NOMO-1 treated with dmso at 0.1 percent for 144 hours (cell line): ENCODE results near the gene TMEM117.

Experiments used
- DNase-seq: peaks from one replicate; lab custom pipeline; 2025; ENCODE audit not compliant: unreplicated experiment; lab: John Stamatoyannopoulos, UW

The TMEM117 gene

DNA sequence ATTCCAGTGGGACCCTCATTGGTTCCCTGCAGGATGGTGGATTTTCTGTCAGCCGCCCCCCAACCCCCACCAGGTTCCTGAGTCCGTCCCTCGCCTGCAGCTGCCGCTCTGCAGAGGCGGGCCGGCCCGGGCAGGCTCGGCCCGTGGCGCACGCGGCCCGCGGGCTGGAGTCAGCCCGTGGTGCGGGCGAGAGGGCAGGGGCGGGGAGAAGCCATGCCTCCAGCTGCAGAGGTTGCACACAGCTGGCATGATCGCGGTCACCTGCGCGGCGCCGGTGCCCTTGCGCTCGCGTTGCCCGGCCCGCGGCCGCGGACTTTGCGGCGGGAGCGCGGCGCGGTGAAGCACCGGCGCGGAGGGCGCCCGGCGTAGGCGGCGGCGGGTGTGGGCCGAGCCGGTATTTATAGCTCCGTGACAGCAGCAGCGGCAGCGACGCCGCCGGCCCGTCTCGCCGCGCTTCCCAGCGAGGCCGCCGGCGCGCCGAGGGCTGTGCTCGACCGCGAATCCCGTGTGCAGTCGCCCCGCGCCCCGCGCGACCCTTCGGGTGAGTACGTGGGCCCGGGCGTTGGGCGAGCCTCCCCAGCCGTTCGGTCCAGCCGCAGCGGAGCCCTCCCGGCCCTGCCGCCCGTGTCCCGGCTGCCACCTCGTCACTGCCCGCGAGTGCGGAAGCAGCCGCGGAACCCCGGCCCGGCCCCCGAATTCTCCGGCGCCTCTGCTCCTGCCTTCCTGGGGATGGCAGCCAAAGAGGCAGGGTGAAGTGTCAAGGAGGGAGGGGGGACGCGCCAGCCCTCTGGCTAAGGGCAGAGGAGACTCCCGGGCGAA lies at the start of gene TMEM117:
TSS of gene TMEM117 (plus strand) at position 426 of the 819 bp plus-strand sequence.
- DNase-seq, result peak; percentile 30

DNA sequence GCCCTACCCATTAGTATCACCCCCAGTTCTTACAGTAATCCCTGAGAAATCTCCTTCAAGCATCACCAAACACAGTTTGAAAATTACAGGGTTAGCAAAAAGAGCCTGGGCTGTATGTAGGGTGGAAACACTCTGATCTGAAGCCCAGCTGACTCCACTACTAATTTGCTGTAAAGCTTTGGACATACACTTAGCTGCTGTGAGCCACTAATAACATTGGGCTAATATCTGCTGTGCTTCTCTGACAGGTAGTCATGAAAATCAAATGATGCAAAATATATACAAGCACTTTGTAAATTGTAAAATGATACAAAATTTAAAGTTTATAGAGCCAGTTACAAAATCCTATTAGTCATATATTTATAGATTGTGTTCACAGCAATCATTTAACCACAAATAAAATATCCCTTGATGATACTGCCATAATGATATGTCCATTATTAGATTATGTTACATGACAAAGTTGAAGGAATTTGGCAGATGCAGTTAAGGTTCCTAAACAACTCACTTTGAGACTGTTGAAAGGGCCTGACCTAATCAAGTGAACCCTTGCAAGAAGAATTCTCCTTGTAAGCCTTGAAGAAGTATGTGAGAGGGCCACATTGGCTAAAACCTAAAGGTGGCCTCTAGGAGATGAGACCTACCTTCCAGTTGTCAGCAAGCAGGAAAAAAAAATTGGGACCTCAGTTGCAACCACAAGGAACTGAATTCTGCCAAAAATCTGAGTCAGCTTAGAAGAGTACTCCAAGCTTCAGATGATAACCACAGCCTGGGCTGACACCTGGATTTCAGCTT lies 48.8 kb upstream of the TMEM117 start:
- no peak for DNase-seq

DNA sequence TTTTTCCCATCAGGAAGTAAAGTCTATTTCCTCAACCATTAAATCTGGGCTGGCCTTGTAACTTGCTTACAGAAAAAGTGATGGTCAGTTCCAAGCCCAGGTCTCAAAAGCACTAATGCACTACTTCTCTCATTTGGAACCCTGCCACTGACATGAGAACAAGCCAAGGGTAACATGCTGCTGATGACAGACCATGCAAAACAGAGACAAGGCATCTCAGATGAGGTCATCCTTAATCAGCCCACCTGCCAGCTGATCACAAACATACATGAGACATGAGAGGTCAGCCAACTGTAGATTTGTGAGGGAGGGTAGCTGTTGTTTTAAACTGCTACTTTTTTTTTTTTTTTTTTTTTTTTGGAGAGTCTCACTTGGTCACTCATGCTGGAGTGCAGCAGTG lies 45.9 kb upstream of the TMEM117 start:
- DNase-seq, result no peak

DNA sequence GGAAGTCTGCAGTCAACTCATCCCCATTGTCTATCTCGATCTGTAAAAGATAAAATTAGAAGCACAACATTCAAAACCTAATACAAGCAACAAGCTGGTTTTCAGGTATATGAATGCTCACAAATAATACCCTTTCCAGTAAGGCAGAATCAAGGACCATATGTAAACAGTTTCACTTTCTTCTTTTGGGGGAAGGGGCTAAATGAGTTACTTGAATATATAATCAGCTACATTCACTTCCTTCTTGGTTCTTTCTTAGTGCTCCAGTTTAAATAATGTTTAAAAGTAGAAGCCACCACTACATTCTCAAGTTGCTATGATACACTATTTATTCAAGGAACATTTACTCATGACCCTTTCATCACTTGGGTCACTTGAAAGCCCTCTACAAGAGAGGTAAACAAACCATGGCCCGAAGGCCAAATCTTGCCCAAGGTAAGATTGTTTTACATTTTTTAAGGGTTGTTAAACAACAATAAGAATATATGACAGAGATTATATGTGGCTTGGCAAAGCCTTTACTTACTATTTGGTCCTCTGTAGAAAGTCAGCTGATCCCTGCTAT lies 40.1 kb upstream of the TMEM117 start:
- peak; percentile 25 for DNase-seq

DNA sequence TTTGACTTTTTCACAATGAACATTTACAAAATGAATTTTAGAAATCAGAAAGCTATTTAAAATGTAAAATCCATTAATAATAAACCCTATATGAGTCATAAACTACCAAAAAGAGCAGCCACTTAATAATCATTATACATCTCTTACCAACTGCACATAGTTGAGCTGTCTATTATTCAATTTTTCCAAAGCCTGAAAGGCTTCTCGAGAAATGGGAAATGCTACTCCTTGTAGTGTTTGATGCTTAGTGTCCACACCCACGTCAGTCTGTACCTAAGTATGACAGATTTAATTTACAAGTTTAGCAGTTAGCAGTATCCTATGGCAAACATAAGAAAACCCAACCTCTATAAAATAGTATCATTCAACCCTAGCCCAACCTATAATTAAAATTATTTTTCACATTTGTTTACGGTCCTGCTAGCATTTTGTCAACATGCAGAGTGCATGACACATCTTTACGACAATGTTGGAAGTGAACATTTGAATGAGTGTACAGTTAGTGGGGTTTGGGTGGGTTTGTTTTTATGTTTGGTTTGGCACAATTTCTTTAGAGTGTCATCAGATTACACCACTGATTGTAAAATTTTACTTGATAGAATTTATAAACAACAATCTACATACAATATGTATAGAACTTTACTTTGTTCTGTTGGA lies 38.2 kb upstream of the TMEM117 start:
- no peak for DNase-seq

DNA sequence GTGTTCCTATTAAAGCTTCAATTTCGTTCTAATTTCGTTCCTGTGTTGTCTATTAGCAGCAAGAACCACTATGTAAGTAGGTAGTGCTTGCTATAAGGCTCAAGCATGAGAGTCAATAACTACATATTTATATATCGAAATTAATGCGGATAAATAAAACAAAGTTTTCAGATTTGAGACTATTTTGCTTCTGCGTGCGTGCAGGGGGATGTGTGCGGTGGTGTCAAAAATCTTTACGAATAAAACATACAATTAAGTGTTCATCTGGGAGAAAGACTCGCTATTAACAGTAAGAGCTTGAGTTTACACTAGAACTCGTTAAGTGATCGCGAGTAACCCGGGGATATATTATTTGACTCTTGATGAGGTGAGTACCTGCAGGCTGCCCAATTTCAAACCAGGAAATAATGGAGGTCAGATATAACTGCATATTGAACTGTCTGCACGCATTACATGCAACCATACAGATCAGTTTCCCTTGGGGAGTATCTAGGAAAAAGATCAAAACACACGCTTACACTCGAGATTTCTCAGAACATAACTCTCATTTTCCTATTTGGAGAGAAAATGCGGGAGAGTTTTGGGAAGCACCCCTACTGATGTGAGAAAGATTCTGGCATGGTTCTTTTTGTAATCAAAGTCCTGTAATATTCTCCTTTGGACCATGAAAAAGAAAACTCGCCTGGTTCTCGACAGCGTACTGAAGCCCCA lies 30.6 kb upstream of the TMEM117 start:
- no peak for DNase-seq

DNA sequence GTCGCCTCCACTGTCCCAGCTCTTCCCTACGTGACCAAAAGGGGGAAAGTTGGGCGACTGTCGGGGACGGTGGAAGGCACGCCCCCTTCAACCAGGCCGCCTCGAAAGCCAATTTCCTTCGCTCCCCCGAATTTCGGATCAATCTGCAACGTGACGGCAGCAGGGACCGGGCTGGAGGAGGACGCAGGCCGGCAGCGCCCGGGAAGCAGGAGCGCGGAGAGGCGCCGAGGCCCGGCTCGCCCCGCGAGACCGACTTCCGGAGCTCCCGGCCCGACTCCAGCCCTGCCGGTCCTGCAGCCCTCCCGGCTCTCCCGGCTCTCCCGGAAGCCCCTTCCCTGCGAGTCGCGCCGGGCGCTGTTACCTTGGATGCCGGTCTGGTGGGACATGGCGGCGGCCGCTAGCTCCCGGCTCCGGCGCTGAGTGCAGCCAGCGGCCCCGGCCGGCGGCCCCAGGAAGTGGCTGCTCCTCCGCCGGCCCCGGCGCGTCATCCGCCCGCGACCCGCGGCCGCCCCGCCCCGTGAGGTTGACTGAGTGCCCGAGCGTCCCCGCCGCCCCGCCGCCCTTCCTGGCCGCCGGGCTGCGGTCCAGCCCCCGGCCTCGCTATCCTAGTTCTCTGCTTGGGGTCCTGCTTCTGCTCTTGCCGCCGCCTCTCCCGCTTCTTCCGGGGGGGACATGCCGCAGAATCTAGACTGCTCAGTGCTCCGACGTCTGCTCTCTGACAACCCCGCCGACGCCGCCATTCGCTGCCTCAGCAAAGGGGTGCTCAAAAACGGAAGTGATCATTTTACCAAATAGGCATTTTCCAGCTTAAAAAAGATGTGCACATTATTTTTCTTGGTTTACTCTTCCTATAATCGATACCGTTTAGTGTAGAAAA lies 29.8 kb upstream of the TMEM117 start, which contains the start of gene TWF1:
TSS of gene TWF1 (minus strand) at position 458 of the 877 bp plus-strand sequence. CDS start at position 386, 72 bp downstream.
- DNase-seq, result peak; percentile 84

DNA sequence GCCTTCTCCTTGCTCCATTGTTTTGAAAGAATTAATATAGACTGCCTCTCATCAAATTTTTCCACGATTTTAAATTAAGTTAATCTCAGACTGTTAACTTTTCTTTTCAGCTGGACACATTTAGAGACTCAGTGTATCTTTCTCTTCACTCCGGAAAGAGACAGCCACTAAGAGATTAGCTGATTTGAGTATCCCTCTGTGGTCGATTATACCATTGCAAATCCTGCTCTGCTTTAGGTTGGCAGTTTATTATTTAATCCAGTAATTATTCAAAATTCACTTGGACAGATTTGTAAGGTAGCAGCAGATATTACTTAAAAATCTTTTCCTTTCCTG lies 29.2 kb upstream of the TMEM117 start:
- no peak for DNase-seq

DNA sequence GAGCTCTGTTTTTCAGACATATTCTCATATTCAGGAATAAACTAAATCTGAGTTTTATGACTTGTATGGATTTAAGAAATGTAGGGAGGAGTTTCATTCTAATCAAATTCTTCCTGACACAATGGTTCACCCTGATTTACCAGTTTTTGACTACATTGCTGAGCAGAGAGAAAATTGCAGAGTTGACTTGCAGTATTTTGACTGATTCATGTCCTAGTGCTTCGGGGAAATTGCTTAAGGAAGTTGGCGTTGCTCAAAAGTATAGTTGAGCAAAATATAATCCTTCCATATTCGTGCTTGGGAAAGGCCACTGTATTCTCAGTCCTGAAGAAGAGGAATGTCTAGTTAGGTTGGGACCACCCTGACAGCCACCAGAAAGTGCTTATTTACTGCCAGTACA lies 28.5 kb upstream of the TMEM117 start:
- DNase-seq, result peak; percentile 28

DNA sequence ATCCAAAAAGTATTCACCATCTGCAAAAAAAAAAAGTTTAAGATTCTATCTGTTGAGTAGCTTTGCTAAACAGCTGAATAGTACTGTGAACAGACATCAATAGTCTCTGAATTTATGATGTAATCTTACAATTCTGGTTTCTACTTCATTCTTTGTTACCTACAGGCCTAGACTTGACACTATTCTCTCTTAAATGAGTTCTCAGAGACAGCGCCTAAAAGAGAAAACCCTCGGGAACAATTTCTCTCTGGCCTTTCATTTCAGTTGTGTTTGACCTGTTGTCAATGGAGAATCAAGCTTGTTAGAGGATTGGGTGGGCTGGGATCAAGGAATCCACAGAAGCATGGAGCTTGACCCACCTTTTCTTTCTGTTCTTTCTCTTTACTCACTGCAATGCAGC lies 23.8 kb upstream of the TMEM117 start:
- no peak for DNase-seq

DNA sequence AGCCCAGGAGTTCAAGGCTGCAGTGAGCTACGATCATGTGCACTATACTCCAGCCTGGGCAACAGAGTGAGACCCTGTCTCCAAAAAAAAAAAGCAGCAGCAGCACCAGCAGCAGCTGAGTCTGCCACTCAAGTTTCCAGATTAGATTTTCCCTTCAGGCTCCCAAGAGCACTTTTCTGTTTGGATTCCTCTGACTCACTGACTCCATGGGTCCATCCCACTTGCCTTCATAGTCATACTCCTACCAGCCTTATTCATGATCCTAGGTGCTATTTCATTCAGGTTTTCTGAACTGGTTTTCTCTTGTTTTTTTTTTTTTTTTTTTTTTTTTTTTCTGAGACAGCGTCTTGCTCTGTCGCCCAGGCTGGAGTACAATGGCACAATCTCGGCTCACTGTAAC lies 23.0 kb upstream of the TMEM117 start:
- DNase-seq, result no peak

DNA sequence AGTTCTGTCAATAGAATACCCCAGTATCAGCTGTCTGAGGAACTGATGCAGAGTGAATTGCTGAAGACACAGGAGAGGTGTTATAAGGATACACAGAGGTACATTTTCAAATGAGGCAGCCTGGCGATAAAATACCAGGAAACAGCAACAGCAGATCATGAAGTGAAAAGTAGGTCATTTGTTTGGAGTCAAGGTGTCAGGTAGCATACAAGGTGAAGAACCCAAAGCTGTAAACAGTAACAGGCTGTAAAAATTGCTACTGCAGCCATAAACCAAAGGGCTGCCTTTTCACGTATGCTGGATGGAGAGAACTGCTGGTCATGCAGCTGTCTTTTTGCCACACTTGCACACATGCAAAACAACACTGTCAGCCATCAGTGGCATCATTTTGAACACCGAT lies 20.5 kb upstream of the TMEM117 start:
- no peak for DNase-seq

DNA sequence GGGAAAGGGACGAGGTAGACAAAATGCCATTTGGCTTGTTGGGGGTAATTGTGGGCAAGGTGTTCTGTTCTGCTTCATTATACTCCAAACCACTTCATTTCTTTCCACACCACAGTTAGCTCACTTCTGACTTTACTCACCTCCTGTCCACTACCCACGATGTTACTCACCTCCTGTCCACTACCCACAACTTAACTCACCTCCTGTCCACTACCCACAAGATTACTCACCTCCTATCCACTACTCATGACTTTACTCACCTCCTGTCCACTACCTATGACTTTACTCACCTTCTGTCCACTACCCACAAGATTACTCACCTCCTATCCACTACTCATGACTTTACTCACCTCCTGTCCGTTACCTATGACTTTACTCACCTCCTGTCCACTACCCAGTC lies 19.7 kb upstream of the TMEM117 start:
- DNase-seq, result no peak

DNA sequence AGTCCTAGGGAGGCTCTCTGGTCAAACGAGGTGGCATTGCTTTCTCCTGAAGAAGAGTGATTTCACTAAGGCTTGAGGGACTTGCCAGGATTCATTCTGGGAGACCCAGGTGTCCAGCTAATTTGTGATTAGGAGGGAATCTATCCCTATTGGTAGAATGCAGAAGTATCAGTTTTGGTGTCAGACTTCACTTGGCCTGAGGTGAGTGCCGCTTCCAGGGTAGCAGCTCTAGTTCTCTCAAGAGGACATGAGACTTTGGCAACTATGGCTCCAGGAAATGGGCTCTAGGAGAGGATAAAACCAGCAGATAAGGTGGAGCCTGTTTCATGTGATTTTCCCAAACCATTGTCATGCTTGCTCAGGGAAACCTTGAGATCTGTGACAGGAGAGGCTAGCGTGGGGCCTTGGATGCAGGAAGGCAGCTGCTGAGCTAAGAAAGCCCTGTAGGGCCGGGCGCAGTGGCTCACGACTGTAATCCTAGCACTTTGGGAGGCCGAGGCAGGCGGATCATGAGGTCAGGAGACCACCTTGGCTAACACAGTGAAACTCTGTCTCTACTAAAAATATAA lies 11.6 kb upstream of the TMEM117 start:
- no peak for DNase-seq

DNA sequence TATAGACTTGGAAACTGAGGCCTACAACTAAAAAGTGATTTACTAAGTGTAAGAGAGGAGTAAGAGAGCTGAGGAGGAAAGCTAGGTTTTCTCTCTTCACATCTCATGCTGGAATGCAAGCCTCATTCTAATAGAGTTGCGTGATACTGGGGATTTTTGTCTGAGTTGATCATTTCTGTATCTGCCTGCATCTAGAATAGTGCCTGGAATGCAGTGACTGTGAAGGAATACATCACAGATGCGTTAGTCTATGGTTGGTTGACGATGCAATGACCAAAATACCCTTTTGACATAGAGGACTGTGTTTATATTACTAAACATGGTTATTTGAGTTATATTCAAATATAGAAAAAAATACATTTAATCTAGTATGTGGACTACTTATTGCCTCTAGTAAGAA lies 9.2 kb upstream of the TMEM117 start:
- DNase-seq, result no peak

DNA sequence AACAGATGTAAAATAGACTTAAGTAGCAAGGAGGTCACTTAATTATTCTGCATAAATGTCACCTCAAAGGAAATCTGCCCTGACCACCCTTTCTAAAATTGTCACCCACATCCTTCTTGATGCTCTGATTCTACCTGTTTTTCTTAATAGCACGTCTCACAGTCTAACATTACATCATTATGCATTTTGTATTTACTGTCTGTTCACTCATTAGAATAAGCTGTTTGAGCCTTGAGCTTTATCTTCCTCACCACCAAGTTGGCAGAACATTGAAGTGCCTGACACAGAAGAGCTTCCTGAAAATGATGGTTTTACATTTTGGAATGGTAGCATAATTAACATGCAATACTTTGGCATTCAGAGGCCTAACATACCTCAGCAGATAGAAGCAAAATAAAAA lies 8.8 kb upstream of the TMEM117 start:
- no peak for DNase-seq

DNA sequence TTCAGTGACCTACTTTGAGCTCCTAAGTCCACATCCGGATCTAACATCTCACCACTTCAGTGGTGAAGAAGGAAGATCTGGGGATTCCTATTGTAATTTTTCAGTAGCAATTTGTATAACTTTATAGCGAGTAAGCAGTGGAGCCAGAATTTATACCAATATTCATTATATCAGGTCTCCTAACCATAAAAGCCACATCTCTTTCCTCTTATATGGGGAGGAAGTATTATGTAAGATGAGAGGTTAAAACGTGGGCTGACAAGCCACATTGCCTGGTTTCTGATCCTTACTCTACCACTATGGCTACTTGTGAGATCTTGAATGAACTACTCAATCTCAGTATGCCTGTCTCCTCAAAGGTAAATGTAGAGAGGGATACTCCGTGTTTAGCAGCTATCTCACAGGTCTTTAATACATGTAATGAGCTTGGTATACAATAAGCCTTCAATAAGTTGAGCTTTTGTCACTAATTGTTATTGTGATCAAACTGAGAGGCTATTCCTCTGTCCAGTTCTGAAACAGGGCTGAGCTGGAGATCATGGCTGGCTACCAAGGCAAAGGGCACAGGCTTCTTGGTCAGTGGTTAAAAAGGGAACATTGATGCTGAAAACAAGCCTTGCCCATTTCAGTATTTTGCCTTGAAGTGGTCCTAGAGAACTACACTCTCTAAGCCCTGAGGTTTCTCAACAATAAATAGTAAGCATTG lies 3.3 kb upstream of the TMEM117 start:
- DNase-seq, result peak; percentile 59

DNA sequence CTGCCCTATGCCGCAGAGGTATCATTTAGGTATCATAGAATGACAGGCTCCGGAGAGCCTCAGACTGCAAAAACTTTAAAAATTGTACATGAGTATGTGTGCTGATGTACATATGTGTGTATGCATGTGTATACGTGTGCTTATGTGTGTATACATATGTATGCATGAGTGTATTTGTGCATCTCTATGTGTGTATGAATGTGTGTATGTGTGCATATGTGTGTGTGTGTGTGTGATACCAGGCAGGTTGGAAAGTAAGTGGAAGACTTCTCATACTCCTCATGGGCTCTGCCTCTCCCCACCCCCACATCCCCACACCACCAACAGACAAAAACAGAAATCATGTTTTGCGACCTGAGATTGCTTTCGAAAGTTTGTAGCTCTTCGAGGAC lies 621 bp upstream of the TMEM117 start:
- DNase-seq, result no peak

DNA sequence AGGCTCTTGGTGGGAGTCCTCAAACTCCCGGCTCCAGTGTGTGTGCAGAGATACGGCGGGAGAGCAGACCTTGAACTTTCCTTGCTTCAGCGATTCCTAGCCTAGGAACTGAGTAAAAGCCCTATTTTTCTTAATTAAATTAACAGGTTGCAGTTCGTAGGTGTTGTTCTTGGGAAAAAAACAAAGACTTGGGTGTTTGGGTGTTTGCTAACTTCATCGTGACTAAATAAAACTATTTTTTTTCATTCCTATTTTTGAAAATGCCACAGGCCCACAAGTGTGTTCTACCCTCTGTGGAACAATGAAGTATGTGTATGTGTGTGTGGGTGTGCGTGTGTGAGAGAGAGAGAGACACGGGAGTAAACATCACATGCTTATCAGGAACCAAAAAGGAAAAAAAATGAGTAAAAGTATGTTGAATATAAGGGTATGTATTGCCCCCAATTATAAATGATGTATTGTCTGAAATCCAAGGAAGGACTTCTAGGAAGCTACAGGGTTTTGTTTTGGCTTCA lies 651 bp downstream of the TMEM117 start:
- DNase-seq, result no peak
